Fibroblast of skin of left biceps (primary cell): ENCODE results near the gene CTBP1.

Experiments used
- DNase-seq, 2 experiments: peaks; one replicate each; pipeline ENCODE4 v3.0.0-alpha.2; 2013; ENCODE audit warnings: low read depth in 2 of 2

Gene CTBP1

GRCh38 chr4:1175635-1176229 lies 73.2 kb downstream of the CTBP1 start:
- DNase-seq: no peak

GRCh38 chr4:1174941-1175634 lies 73.8 kb downstream of the CTBP1 start:
- no peak for DNase-seq

- DNase-seq: peak in 1 of 2 experiments; percentile 14
These were observed 75.8 kb downstream of the CTBP1 start for GRCh38 chr4:1172971-1173757.

GRCh38 chr4:1172228-1172851 lies 76.6 kb downstream of the CTBP1 start, which contains the start of gene SPON2:
Gene SPON2 (minus strand): TSS chr4:1172583.
- DNase-seq: no peak

- DNase-seq: no peak
These were observed 77.4 kb downstream of the CTBP1 start for GRCh38 chr4:1171311-1172227.

GRCh38 chr4:1170976-1171310 lies 78.0 kb downstream of the CTBP1 start:
- no peak for DNase-seq

- DNase-seq: no peak
These were observed 78.6 kb downstream of the CTBP1 start for GRCh38 chr4:1170156-1170975.

GRCh38 chr4:1169691-1170096 lies 79.2 kb downstream of the CTBP1 start:
- no peak for DNase-seq

GRCh38 chr4:1169171-1169671 lies 79.7 kb downstream of the CTBP1 start:
- DNase-seq: no peak

- no peak for DNase-seq
These were observed 80.5 kb downstream of the CTBP1 start for GRCh38 chr4:1168191-1169101.

- peak in 1 of 2 experiments; percentile 43 for DNase-seq
These were observed 81.5 kb downstream of the CTBP1 start for GRCh38 chr4:1167244-1167949.

GRCh38 chr4:1166509-1167243 lies 82.3 kb downstream of the CTBP1 start:
- no peak for DNase-seq

- no peak for DNase-seq
These were observed 83.9 kb downstream of the CTBP1 start for GRCh38 chr4:1164956-1165545.

GRCh38 chr4:1164444-1164843 lies 84.5 kb downstream of the CTBP1 start:
- no peak for DNase-seq

- DNase-seq: no peak
These were observed 84.9 kb downstream of the CTBP1 start for GRCh38 chr4:1164040-1164439.
